ENCODE data around the gene ZMYM4.

- TF ChIP-seq CTCF (IDR thresholded peaks at IDR 0.05) (no peak), POLR2A (IDR thresholded peaks at IDR 0.05) (no peak)
Measured at GRCh38 chr1:35281565-35281964, 13.1 kb downstream of the ZMYM4 start.
